Cardiac fibroblast (primary cell): ENCODE measurements around the gene MPV17L.
A peak's percentile ranks its signal among the peaks of the same experiment; 100 is the strongest.
"Not testable (repeated sequence)": the region's sequence is repeated elsewhere in the genome, so short reads cannot be mapped to it uniquely, and the experiment has no call there.

Experiments used
- DNase-seq, 2 donors: peaks; one replicate each; pipeline versions ENCODE4 v3.0.0 to v3.0.0-alpha.2; 2010; ENCODE audit warnings: low read depth in 2 of 2
- H3K4me3 ChIP-seq, 2 donors: replicated peaks in 1 of 2; 1 replicate in 1 of 2; 2 replicates in 1 of 2; pipeline ENCODE4 v1.5.1; 2011; ENCODE audit warnings: low read depth in 2 of 2, low read length in 2 of 2, mild to moderate bottlenecking in 2 of 2, moderate library complexity in 1 of 2
- TF ChIP-seq, protein P1 (sequence below): IDR thresholded peaks from one replicate; pipeline ENCODE4 v1.5.1; 2011; ENCODE audit warnings: low read depth, mild to moderate bottlenecking, low read length, inconsistent platforms

Gene MPV17L

DNA sequence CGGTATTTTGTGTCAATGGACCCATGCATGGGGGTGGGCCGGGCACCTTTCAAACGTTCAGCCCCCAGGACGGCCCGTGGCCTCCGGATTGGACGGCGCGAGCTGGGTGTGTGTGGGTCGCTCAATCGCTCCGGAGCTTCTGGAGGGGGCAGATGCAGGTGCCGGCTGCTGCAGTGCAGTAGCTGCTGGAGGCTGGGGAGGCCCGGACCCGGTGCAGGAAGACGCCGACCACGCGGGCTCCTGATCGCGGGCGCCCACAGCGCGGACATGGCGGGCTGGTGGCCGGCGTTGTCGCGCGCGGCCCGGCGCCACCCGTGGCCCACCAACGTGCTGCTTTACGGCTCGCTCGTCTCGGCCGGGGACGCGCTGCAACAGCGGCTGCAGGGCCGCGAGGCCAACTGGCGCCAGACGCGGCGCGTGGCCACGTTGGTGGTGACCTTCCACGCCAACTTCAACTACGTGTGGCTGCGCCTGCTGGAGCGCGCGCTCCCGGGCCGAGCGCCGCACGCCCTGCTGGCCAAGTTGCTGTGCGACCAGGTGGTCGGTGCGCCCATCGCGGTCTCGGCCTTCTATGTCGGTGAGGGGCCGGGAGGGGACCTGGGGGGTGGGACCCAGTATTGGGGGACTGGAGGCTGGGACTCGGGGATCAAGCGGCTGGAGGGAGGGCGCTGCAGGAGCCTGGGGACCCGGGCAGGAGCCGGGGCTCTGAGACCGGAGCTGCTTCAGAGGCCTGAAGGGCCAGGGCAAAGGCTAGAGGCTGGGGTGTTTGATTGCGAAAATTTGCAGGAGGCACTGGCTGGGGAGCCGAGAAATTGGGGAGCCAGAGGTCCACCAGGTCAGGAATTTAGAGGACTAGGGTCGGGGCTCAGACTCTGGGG, at the start of gene MPV17L:
Gene MPV17L (plus strand): TSS at position 124 of the 878 bp plus-strand sequence. CDS start 144 bp downstream, at position 268.
- DNase-seq: peak in 1 of 2 donors; percentile 8
- peak within 1 kb of the TSS in 1 of 2 donors; percentile 32 for H3K4me3 ChIP-seq

DNA sequence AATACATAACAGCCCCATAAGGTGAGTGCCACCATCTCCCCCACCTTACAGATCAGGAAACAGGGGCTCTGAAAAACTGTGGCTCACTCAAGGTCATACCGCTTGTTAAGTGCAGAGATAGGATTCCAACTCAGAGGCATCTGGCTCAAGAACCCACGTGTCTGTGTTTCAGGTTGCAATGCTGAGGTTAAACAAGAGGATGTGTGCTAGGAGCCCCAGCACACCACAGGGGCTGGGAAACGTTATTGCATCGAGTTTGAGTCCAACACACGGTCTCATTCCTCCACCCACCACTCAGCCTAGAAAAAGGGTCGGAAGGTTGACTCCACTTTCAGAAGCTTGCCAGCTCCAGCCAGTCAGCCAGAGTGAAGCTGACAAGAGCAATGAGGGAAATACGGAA, 46.8 kb upstream of the MPV17L start:
- H3K4me3 ChIP-seq, DNase-seq: not testable (repeated sequence)

DNA sequence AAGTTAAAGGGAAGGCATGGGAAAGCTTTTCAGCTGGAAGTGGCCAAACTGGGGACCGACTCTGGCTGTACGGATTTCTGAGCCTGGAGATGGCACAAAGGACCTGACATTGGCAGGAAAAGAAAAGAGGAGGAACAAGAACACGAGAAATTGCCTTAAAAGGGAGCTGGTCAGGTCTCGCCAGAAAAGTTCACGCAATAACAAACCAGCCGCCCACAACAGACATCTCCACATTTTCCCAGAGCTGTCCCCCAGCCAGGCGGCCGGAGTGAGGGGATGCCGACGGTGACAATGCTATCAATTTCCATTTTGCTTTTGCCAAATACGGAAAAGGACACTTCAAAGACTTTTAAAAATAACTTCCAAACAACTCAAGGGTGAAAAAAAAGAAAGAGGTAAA, 44.3 kb upstream of the MPV17L start:
- not testable (repeated sequence) for H3K4me3 ChIP-seq, DNase-seq

DNA sequence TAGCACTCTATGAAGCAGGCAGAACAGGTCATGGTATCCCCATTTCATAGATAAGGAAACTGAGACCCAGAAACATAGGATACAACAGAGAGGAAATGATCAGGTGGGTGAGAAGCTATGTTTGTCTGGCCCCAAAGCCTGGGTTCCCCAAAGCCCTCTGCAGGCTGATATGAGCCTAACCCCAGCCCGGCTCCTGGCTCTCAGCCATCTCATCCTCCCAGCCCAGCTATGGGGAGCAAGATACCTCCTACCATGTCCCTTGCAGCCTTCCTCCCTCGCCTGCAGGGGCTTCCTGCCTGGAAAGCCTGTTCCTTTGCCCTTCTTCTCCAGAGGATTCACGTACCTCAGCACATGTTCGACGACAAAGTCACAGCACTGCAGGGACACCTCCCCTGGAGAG, 43.8 kb upstream of the MPV17L start:
- not testable (repeated sequence) for H3K4me3 ChIP-seq, DNase-seq

DNA sequence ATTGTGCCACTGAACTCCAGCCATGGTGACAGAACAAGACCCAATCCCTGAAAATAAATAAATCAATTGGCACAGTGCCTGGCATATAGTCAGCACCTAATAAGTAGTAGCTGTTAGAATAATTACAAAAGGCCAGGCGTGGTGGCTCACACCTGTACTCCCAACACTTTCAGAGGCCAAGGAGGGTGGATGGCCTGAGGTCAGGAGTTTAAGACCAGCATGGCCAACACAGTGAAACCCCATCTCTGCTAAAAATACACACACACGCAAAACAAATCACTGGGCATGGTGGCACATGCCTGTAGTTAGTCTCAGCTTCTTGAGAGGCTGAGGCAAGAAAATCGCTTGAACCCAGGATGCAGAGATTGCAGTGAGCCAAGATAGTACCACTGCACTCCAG, 42.7 kb upstream of the MPV17L start:
- H3K4me3 ChIP-seq, DNase-seq: not testable (repeated sequence)

DNA sequence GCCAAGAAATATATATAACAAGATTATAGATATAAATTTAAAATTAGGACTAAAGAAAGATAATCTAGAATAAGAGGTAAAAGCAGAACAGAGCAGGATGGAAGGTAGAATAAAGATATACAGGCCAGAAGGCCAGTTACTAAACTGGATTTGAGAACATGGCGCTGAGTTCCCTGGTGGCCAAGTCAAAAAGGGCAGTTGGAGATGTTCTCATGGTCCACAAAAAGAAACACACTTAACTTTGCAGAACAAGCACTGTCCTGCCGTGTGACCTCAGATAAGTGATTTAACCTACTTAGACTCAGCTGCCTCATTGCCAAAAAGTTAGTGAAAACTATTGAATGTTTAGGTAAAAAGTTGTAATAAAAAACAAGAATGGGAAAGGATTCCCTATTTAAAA, 40.7 kb upstream of the MPV17L start:
- H3K4me3 ChIP-seq, DNase-seq: not testable (repeated sequence)

DNA sequence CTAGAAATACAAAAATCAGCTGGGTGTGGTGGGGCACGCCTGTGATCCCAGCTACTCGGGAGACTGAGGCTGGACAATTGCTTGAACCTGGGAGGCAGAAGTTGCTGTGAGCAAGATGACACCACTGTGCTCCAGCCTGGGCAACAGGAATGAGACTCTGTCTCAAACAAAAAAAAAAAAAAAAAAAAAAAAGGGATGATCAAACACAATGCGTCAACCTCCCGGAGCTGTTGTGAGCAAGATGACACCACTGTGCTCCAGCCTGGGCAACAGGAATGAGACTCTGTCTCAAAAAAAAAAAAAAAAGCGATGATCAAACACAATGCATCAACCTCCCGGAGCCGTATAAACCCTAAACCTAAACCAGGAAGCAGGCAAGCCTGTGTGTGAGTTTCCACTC, 38.1 kb upstream of the MPV17L start:
- H3K4me3 ChIP-seq, DNase-seq: not testable (repeated sequence)

DNA sequence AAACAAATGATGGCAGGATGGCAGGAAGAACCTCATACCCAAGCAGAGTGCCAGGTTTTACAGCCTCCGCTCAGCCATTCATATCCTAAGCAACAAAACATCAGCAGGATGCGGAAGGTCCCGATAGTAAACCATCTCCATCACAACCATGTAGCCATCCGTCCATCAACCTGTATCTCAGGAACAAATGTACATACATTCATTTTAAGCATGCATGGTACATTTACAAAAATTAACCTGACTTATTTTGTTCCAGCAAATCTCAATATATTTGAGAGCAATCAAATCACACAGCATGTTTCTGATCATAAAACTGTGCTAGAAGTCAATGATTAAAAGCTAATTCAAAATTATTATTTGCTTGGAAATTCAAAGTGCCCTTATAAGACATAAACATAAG, 17.4 kb upstream of the MPV17L start, which contains the start of gene NPIPA5:
Gene NPIPA5 (minus strand): TSS at position 101 of the 400 bp plus-strand sequence. CDS start 0 bp downstream, at position 101.
- H3K4me3 ChIP-seq, DNase-seq: not testable (repeated sequence)

DNA sequence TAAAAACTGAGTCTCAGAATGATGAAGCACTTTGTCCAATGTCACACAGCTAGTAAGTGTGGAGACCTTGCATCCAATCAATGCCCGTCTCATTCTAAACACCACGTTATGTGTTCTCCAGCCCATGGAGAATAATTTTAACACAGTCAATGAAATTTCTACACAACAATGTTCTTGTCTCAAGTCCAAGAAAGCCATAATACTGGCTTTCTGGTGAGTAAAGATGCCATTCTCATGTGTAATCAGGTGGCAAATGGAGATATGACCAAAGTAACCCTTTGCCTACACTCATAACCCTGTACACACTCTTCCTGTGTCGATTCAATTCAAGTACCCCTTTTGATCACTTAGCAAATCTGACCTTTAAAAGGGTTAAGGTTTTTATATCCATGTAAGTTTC, 12.7 kb upstream of the MPV17L start:
- not testable (repeated sequence) for H3K4me3 ChIP-seq
- DNase-seq: peak; percentile 22 to 50

DNA sequence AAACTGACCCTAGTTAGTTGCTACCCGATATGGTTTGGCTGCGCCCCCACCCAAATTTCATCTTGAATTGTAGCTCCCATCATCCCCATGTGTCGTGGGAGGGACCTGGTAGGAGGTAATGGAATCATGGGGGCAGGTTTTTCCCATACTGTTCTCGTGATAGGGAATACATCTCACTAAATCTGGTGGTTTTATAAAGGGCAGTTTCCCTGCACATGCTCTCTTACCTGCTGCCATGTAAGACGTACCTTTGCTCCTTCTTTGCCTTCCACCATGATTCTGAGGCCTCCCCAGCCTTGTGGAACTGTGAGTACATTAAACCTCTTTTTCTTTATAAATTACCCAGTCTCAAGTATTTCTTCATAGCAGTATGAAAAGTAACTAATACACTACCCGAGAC, 7.5 kb upstream of the MPV17L start:
- not testable (repeated sequence) for H3K4me3 ChIP-seq, DNase-seq

DNA sequence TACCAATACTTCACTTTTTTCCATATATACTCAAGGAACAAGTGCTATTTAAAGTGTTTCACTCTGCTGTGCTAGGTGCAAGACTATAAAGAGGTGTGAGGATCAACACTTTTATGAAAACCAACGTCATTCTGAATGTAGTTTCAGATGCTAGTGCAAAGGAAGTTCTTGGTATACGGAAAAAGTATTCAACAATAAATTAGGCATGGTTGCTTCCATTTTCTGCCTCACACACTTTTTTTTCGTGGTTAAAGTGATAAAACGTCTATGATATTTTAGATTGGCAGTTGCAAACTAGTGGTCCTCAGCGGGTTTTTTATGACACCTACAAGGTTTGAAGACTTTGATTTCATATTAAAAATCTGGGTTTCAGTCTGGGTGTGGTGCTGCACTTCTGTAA, 5.6 kb upstream of the MPV17L start:
- not testable (repeated sequence) for H3K4me3 ChIP-seq, DNase-seq

DNA sequence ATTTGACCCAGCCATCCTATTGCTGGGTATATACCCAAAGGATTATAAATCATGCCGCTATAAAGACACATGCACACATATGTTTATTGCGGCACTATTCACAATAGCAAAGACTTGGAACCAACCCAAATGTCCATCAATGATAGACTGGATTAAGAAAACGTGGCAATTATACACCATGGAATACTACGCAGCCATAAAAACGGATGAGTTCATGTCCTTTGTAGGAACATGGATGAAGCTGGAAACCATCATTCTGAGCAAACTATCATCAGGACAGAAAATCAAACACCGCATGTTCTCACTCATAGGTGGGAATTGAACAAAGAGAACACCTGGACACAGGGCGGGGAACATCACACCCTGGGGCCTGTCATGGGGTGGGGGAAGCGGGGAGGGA, 2.5 kb upstream of the MPV17L start:
- DNase-seq, H3K4me3 ChIP-seq: not testable (repeated sequence)

DNA sequence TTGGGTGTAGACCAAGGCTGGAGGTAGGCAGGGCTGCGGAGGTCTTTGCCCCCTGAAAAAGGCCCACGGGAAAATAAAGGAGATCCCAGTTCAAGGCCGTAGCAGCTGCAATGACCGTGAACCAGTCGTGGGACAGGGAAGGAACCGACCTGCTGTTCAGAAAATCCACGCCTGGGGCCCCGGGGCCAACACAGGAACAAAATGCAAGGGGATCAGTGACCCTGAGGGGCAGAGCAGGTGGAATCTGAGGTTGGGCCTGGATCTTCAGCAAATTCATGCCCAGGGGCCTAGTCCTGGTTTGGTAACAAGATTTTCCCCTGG, 915 bp downstream of the MPV17L start:
- not testable (repeated sequence) for DNase-seq, H3K4me3 ChIP-seq

DNA sequence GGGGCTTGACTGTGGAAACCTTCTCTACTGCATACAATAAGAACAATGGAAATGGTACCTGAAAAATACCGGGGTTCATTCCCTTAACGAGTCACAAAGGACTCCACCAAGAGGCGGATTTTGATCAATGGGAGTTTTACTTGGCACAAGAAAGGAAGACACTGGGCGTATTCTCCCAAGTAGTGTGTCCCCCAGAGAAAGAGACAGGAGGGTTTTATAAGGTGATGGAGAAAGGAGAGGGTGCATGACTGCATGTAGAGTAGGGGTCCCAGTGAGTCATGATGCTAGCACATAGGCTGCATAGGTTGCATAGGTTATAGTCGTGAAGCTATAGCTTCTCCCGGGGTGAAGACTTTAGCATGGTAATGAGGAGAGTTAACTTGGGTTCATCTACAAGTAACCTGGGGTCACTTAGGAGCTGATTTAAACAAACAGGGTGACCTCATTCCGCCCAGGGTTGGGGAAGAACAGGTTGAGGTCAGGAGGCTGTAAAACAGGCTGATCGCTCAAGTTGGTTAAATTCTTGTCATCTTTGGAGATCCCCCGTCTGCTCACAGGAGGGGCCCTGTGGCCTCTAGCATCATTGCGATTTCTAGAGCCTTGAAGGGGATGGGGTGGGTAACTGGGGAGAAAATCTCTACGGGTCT, 1.5 kb downstream of the MPV17L start:
- no peak overlapping the region for H3K4me3 ChIP-seq
- TF ChIP-seq, protein P1, sequence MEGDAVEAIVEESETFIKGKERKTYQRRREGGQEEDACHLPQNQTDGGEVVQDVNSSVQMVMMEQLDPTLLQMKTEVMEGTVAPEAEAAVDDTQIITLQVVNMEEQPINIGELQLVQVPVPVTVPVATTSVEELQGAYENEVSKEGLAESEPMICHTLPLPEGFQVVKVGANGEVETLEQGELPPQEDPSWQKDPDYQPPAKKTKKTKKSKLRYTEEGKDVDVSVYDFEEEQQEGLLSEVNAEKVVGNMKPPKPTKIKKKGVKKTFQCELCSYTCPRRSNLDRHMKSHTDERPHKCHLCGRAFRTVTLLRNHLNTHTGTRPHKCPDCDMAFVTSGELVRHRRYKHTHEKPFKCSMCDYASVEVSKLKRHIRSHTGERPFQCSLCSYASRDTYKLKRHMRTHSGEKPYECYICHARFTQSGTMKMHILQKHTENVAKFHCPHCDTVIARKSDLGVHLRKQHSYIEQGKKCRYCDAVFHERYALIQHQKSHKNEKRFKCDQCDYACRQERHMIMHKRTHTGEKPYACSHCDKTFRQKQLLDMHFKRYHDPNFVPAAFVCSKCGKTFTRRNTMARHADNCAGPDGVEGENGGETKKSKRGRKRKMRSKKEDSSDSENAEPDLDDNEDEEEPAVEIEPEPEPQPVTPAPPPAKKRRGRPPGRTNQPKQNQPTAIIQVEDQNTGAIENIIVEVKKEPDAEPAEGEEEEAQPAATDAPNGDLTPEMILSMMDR: no peak
- DNase-seq: no peak
